ENCODE results near the gene PDCD11. TPM values are rescaled to one million over a fixed set of nuclear protein-coding genes. Genes with fewer than 3 reads are reported as not detected.

The PDCD11 gene
- total and polyA plus RNA-seq, 2 of the 8 experiments (the other 6 are each of a cell fraction or from before 2014, with no cell fraction given): 18.1 to 79.1 TPM

- H3K23me2 ChIP-seq (ENCODE audit: low read depth, low read length): peaks cover 9% of the 10 kb centered on the region
- H3K4me1 ChIP-seq (replicated peaks in 1 of 4; ENCODE audit: control insufficient read depth in 3 of 4, insufficient read depth in 4 of 4, low read length in 3 of 4): peaks cover 0 to 4% (median 3%) of the 10 kb centered on the region in 4 experiments; a peak in 5 of 7 replicates
- CTCF ChIA-PET (ENCODE audit: partially characterized antibody): interaction anchor here (0.6 to 2.8 kb wide), 9 partner anchors 10 to 181 kb away, joined by 3 to 16 read pairs (median 3); no protein-coding TSS in a partner anchor
- TF ChIP-seq KDM1A (IDR thresholded peaks at IDR 0.05; ENCODE audit: borderline replicate concordance, low read length): 0 out of 2 replicates have a peak, but pooled peaks have one; percentile 37
- TF ChIP-seq, protein P1, sequence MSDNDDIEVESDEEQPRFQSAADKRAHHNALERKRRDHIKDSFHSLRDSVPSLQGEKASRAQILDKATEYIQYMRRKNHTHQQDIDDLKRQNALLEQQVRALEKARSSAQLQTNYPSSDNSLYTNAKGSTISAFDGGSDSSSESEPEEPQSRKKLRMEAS (IDR thresholded peaks at IDR 0.05): no peak
- no peaks in the 10 kb centered on the region for H3K79me1 ChIP-seq (ENCODE audit: low read depth, low read length)
- no peak overlapping the region for H3K4me3 ChIP-seq (ENCODE audit: extremely low read depth in 1 of 4, insufficient read depth in 2 of 4, low read depth in 3 of 4, low read length in 4 of 4)
- no peaks in the 10 kb centered on the region for H4K20me1 ChIP-seq (replicated peaks in 1 of 2; ENCODE audit: control insufficient read depth in 1 of 2, insufficient read depth in 2 of 2, low read length in 2 of 2)
- H3K27ac ChIP-seq (ENCODE audit: low read depth, low read length): no peak overlapping the region
- no peak overlapping the region for H3K56ac ChIP-seq (replicated peaks; ENCODE audit: insufficient read length, low read depth, low read length)
- H3K9me3 ChIP-seq (ENCODE audit: insufficient read depth in 2 of 2, low read depth in 1 of 2, low read length in 1 of 2): no peaks in the 10 kb centered on the region
- no peak overlapping the region for H3K14ac ChIP-seq (ENCODE audit: insufficient read length)
- no peak overlapping the region for H3K9ac ChIP-seq (replicated peaks in 1 of 4; ENCODE audit: extremely low read depth in 1 of 4, low read depth in 3 of 4, low read length in 3 of 4)
- H3K4me2 ChIP-seq (ENCODE audit: insufficient read depth in 1 of 2, low read depth in 2 of 2, low read length in 2 of 2): no peak overlapping the region; a peak in 1 of 4 replicates
- H2AK5ac ChIP-seq (ENCODE audit: low read depth, low read length): no peak overlapping the region
- H3K27me3 ChIP-seq (replicated peaks in 1 of 4; ENCODE audit: control insufficient read depth in 3 of 4, extremely low read depth in 1 of 4, insufficient read depth in 3 of 4, low read length in 3 of 4): peaks cover 8 to 36% (median 28%) of the 10 kb centered on the region in 4 experiments
- no peak overlapping the region for H4K91ac ChIP-seq (replicated peaks; ENCODE audit: insufficient read length, low read length)
- FAIRE-seq: no peak
- no peaks in the 10 kb centered on the region for H3K79me2 ChIP-seq (ENCODE audit: control insufficient read depth in 1 of 2, insufficient read depth in 2 of 2, low read length in 2 of 2)
- 0 out of 2 replicates have a peak overlapping the region, but pooled peaks have one; percentile 29 for H2BK15ac ChIP-seq (ENCODE audit: low read length)
- H2BK5ac ChIP-seq (ENCODE audit: low read depth, low read length): no peak overlapping the region
- 86% methylated on average over 3 of the region's 3 CpGs; no CpG with 5 or more reads in 1 of the 2 experiments for WGBS, 2 experiments (ENCODE audit: extremely low coverage in 1 of 2, insufficient coverage in 1 of 2, insufficient read length in 1 of 2, insufficient replicate concordance in 2 of 2, low coverage in 1 of 2, low lambda C conversion rate in 2 of 2, missing lambda C conversion rate in 1 of 2)
- no peak overlapping the region for H3K23ac ChIP-seq (ENCODE audit: insufficient read length)
- no peak overlapping the region for H2AFZ ChIP-seq (ENCODE audit: low read length)
- H4K5ac ChIP-seq (ENCODE audit: insufficient read length, low read depth, low read length): no peak overlapping the region
- no peak overlapping the region for H4K8ac ChIP-seq (ENCODE audit: extremely low read depth, insufficient read depth, low read length)
- H2BK12ac ChIP-seq (ENCODE audit: low read depth, low read length): no peak overlapping the region
- no peak overlapping the region for H3K4ac ChIP-seq (replicated peaks; ENCODE audit: insufficient read length, low read depth, low read length)
- no peak overlapping the region for H2BK120ac ChIP-seq (replicated peaks; ENCODE audit: low read depth, low read length)
- DNase-seq (ENCODE audit: low read depth in 1 of 2, low spot score in 2 of 2): no peak
- no peaks in the 10 kb centered on the region for H3K36me3 ChIP-seq (ENCODE audit: control insufficient read depth in 2 of 4, insufficient read depth in 4 of 4, low read length in 3 of 4)
- no peak overlapping the region for H2BK20ac ChIP-seq (ENCODE audit: low read length)
- no peak overlapping the region for H3K18ac ChIP-seq (ENCODE audit: extremely low read depth, low read length)
- POLR2A ChIA-PET (ENCODE audit: partially characterized antibody): interaction anchor here (1.1 kb wide), 1 partner anchor 18 kb away, joined by 3 read pairs; no protein-coding TSS in a partner anchor
These were observed 98.9 kb downstream of the PDCD11 start for GRCh38 chr10:103495321-103495720.

MicroRNAs encoded within 50 kb of the gene (microRNA counts, 767-probe panel; counts per million panel counts)
- 879 counts per million, percentile 95 among the panel's probes with 10 or more counts for microRNA hsa-miR-1307-3p

Small RNAs within 50 kb of the gene (microRNA-seq; reads per million reads assigned to microRNA genes)
- gene MIR1307 (ENCODE audit: borderline microRNAs expressed in 2 of 2, borderline number of aligned reads in 2 of 2, borderline replicate concordance in 1 of 2): 417 to 737 reads per million in 2 experiments

Other genes starting within 250 kb of the PDCD11 start
- gene NT5C2, start 203.4 kb upstream of the PDCD11 start, total RNA-seq (2021; fragmentation: NEBNext Ultra II Directional; extraction: Animal tissue kit (Norgen Biotek cat#: 25700)): 84.2 and 106 TPM in 2 replicates
- gene NT5C2, start 203.4 kb upstream of the PDCD11 start, polyA plus RNA-seq (2011; rRNA removed): 29.4 and 35.2 TPM in 2 replicates
- not detected in 2 replicates for gene RPEL1, start 150.7 kb upstream of the PDCD11 start, total RNA-seq (2021; fragmentation: NEBNext Ultra II Directional; extraction: Animal tissue kit (Norgen Biotek cat#: 25700))
- 0.12 and 0.13 TPM in 2 replicates for gene RPEL1, start 150.7 kb upstream of the PDCD11 start, polyA plus RNA-seq (2011; rRNA removed)
- 17.4 and 18.1 TPM in 2 replicates for gene INA, start 119.5 kb upstream of the PDCD11 start, total RNA-seq (2021; fragmentation: NEBNext Ultra II Directional; extraction: Animal tissue kit (Norgen Biotek cat#: 25700))
- gene INA, start 119.5 kb upstream of the PDCD11 start, polyA plus RNA-seq (2011; rRNA removed): 13.4 and 17.1 TPM in 2 replicates
- gene PCGF6, start 45.5 kb upstream of the PDCD11 start, total RNA-seq (2021; fragmentation: NEBNext Ultra II Directional; extraction: Animal tissue kit (Norgen Biotek cat#: 25700)): 16.2 and 18.6 TPM in 2 replicates
- gene PCGF6, start 45.5 kb upstream of the PDCD11 start, polyA plus RNA-seq (2011; rRNA removed): 4.0 and 6.9 TPM in 2 replicates
- 14.5 and 15.6 TPM in 2 replicates for gene TAF5, start 28.6 kb upstream of the PDCD11 start, total RNA-seq (2021; fragmentation: NEBNext Ultra II Directional; extraction: Animal tissue kit (Norgen Biotek cat#: 25700))
- 4.0 and 5.8 TPM in 2 replicates for gene TAF5, start 28.6 kb upstream of the PDCD11 start, polyA plus RNA-seq (2011; rRNA removed)
- 312 and 339 TPM in 2 replicates for gene ATP5MK, start 151 bp upstream of the PDCD11 start, total RNA-seq (2021; fragmentation: NEBNext Ultra II Directional; extraction: Animal tissue kit (Norgen Biotek cat#: 25700))
- gene ATP5MK, start 151 bp upstream of the PDCD11 start, polyA plus RNA-seq (2011; rRNA removed): 144 and 280 TPM in 2 replicates
- 1.2 and 1.9 TPM in 2 replicates for gene CALHM2, start 55.7 kb downstream of the PDCD11 start, total RNA-seq (2021; fragmentation: NEBNext Ultra II Directional; extraction: Animal tissue kit (Norgen Biotek cat#: 25700))
- 2.4 and 2.5 TPM in 2 replicates for gene CALHM2, start 55.7 kb downstream of the PDCD11 start, polyA plus RNA-seq (2011; rRNA removed)
- 0.34 TPM in 1 of 2 replicates, not detected in the other for gene CALHM1, start 62.3 kb downstream of the PDCD11 start, total RNA-seq (2021; fragmentation: NEBNext Ultra II Directional; extraction: Animal tissue kit (Norgen Biotek cat#: 25700))
- 0.29 and 0.49 TPM in 2 replicates for gene CALHM1, start 62.3 kb downstream of the PDCD11 start, polyA plus RNA-seq (2011; rRNA removed)
- 0.17 TPM in 1 of 2 replicates, not detected in the other for gene CALHM3, start 82.6 kb downstream of the PDCD11 start, total RNA-seq (2021; fragmentation: NEBNext Ultra II Directional; extraction: Animal tissue kit (Norgen Biotek cat#: 25700))
- 0.42 and 0.60 TPM in 2 replicates for gene CALHM3, start 82.6 kb downstream of the PDCD11 start, polyA plus RNA-seq (2011; rRNA removed)
- gene NEURL1, start 97.1 kb downstream of the PDCD11 start, total RNA-seq (2021; fragmentation: NEBNext Ultra II Directional; extraction: Animal tissue kit (Norgen Biotek cat#: 25700)): 0.58 and 0.73 TPM in 2 replicates
- gene NEURL1, start 97.1 kb downstream of the PDCD11 start, polyA plus RNA-seq (2011; rRNA removed): 0.52 and 0.54 TPM in 2 replicates